ENCODE data around the gene SERTAD4. TPM values are rescaled to one million over a fixed set of nuclear protein-coding genes. Genes with fewer than 3 reads are reported as not detected.

Gene SERTAD4
- total RNA-seq, 1 experiment from 2014 or later, result 3.9 TPM

GRCh38 chr1:210189426-210189825 lies 43.2 kb upstream of the SERTAD4 start:
- H3K79me1 ChIP-seq (ENCODE audit: insufficient read depth, low read depth, low read length, poor library complexity, severe bottlenecking), result no peaks in the 10 kb centered on the region
- H3K4me2 ChIP-seq (ENCODE audit: insufficient read depth, insufficient read length, low read length), result no peak overlapping the region
- no peak overlapping the region for H4K8ac ChIP-seq (replicated peaks; ENCODE audit: insufficient read length, low read depth, low read length)
- Mint-ChIP-seq H3K9me3 (no peaks in the 10 kb centered on the region), H3K27me3 (ENCODE audit: low read depth) (no peaks in the 10 kb centered on the region), H3K27ac (no peak overlapping the region), H3K4me3 (no peak overlapping the region), H3K4me1 (no peaks in the 10 kb centered on the region), H3K36me3 (ENCODE audit: insufficient read depth in 1 of 3, low read depth in 3 of 3) (no peaks in the 10 kb centered on the region)
- no peak overlapping the region for H3K56ac ChIP-seq (ENCODE audit: insufficient read length, low read depth, low read length)
- no peak overlapping the region for H2AK5ac ChIP-seq (ENCODE audit: insufficient read length, low read length)
- H3K23ac ChIP-seq (ENCODE audit: insufficient read length, low read depth, low read length), result no peak overlapping the region
- no peak overlapping the region for H4K91ac ChIP-seq (ENCODE audit: insufficient read length, low read depth, low read length)
- H3K14ac ChIP-seq (ENCODE audit: insufficient read depth, low read length), result no peak overlapping the region
- H4K5ac ChIP-seq (ENCODE audit: insufficient read length, low read depth, low read length), result no peak overlapping the region
- no peak for DNase-seq
- no peak overlapping the region for H3K27ac ChIP-seq (ENCODE audit: insufficient read length, low read depth, low read length)
- no peak overlapping the region for H3T11ph ChIP-seq (ENCODE audit: low read length)
- TF ChIP-seq CTCF (conservative IDR thresholded peaks at IDR 0.05), result no peak
- whole genome bisulfite sequencing (ENCODE audit: extremely low coverage, insufficient read length, low lambda C conversion rate), result no CpG with 5 or more reads among the region's 7 CpGs
- no peak overlapping the region for H2BK5ac ChIP-seq (ENCODE audit: insufficient read length, low read length)
- no peak overlapping the region for H2BK15ac ChIP-seq (ENCODE audit: low read depth, low read length)
- H3K4ac ChIP-seq (ENCODE audit: low read depth, low read length), result no peak overlapping the region
- H3K79me2 ChIP-seq (ENCODE audit: insufficient read depth, low read length), result no peaks in the 10 kb centered on the region
- H3K4me1 ChIP-seq (ENCODE audit: insufficient read depth, low read length), result no peaks in the 10 kb centered on the region
- no peak overlapping the region for H2BK120ac ChIP-seq (ENCODE audit: low read depth, low read length, poor library complexity, severe bottlenecking)
- no peak overlapping the region for H2BK20ac ChIP-seq (ENCODE audit: low read depth, low read length, poor library complexity, severe bottlenecking)
- H4K20me1 ChIP-seq (ENCODE audit: control insufficient read depth, insufficient read depth, insufficient read length), result no peaks in the 10 kb centered on the region
- no peak overlapping the region for H3K18ac ChIP-seq (ENCODE audit: insufficient read length, low read depth, low read length)
- no peaks in the 10 kb centered on the region for H3K23me2 ChIP-seq (ENCODE audit: insufficient read length, low read depth, low read length, poor library complexity, severe bottlenecking)
- H3K9ac ChIP-seq (ENCODE audit: extremely low read depth, insufficient read length, low read length), result no peak overlapping the region
- no peak overlapping the region for H2AFZ ChIP-seq (ENCODE audit: low read length)
- H3K9me3 ChIP-seq (ENCODE audit: control insufficient read depth, low read depth, low read length), result no peaks in the 10 kb centered on the region
- H2BK12ac ChIP-seq (ENCODE audit: insufficient read length, low read depth, low read length), result no peak overlapping the region
- H3K27me3 ChIP-seq (ENCODE audit: insufficient read depth, low read length), result no peaks in the 10 kb centered on the region

Measured in H9 (cell line).